ENCODE data around the gene TAGLN.

TAGLN gene

GRCh38 chr11:117199053-117199915, at the start of gene TAGLN:
TAGLN (plus strand) TSS chr11:117199370; CDS start chr11:117203014, 3,644 bp downstream.
- DNase-seq (ENCODE audit: extremely low read depth in 1 of 2, low read depth in 1 of 2) = no peak

- DNase-seq (ENCODE audit: extremely low read depth in 1 of 2, low read depth in 1 of 2) = no peak
These were observed 47.1 kb upstream of the TAGLN start for GRCh38 chr11:117152066-117152465.

GRCh38 chr11:117154468-117154867, 44.7 kb upstream of the TAGLN start:
- DNase-seq (ENCODE audit: extremely low read depth in 1 of 2, low read depth in 1 of 2) = no peak

GRCh38 chr11:117157507-117157906, 41.7 kb upstream of the TAGLN start:
- DNase-seq (ENCODE audit: extremely low read depth in 1 of 2, low read depth in 1 of 2) = no peak

- DNase-seq (ENCODE audit: extremely low read depth in 1 of 2, low read depth in 1 of 2) = no peak
These were observed 39.3 kb upstream of the TAGLN start for GRCh38 chr11:117159892-117160291.

- no peak for DNase-seq (ENCODE audit: extremely low read depth in 1 of 2, low read depth in 1 of 2)
These were observed 38.3 kb upstream of the TAGLN start for GRCh38 chr11:117160826-117161225.

GRCh38 chr11:117166491-117166890, 32.7 kb upstream of the TAGLN start:
- no peak for DNase-seq (ENCODE audit: extremely low read depth in 1 of 2, low read depth in 1 of 2)

GRCh38 chr11:117169736-117170135, 29.4 kb upstream of the TAGLN start:
- no peak for DNase-seq (ENCODE audit: extremely low read depth in 1 of 2, low read depth in 1 of 2)

GRCh38 chr11:117170210-117170609, 29.0 kb upstream of the TAGLN start:
- DNase-seq (ENCODE audit: extremely low read depth in 1 of 2, low read depth in 1 of 2) = no peak

- no peak for DNase-seq (ENCODE audit: extremely low read depth in 1 of 2, low read depth in 1 of 2)
These were observed 28.2 kb upstream of the TAGLN start for GRCh38 chr11:117171007-117171403.

GRCh38 chr11:117171404-117172061, 27.6 kb upstream of the TAGLN start:
- DNase-seq (ENCODE audit: extremely low read depth in 1 of 2, low read depth in 1 of 2) = no peak

GRCh38 chr11:117172724-117173421, 26.3 kb upstream of the TAGLN start:
- DNase-seq (ENCODE audit: extremely low read depth in 1 of 2, low read depth in 1 of 2) = no peak

GRCh38 chr11:117175104-117175503, 24.1 kb upstream of the TAGLN start:
- DNase-seq (ENCODE audit: extremely low read depth in 1 of 2, low read depth in 1 of 2) = no peak

- DNase-seq (ENCODE audit: extremely low read depth in 1 of 2, low read depth in 1 of 2) = no peak
These were observed 23.4 kb upstream of the TAGLN start for GRCh38 chr11:117175781-117176180.

- DNase-seq (ENCODE audit: extremely low read depth in 1 of 2, low read depth in 1 of 2) = no peak
These were observed 23.0 kb upstream of the TAGLN start for GRCh38 chr11:117176186-117176585.

- DNase-seq (ENCODE audit: extremely low read depth in 1 of 2, low read depth in 1 of 2) = no peak
These were observed 21.5 kb upstream of the TAGLN start for GRCh38 chr11:117177534-117178209.

GRCh38 chr11:117178210-117179034, 20.7 kb upstream of the TAGLN start, which contains the start of gene SIDT2:
SIDT2 (plus strand) TSS chr11:117178743; CDS start chr11:117179264, 521 bp downstream.
- peak; percentile 76 to 90 for DNase-seq (ENCODE audit: extremely low read depth in 1 of 2, low read depth in 1 of 2)

- peak; percentile 9 to 14 for DNase-seq (ENCODE audit: extremely low read depth in 1 of 2, low read depth in 1 of 2)
These were observed 19.8 kb upstream of the TAGLN start for GRCh38 chr11:117179048-117179999.

- no peak for DNase-seq (ENCODE audit: extremely low read depth in 1 of 2, low read depth in 1 of 2)
These were observed 19.1 kb upstream of the TAGLN start for GRCh38 chr11:117180020-117180419.
